Activated CD4-positive, alpha-beta T cell treated with anti-CD3 and anti-CD28 coated beads for 24 hours (primary cell): ENCODE measurements around the gene GON4L.
"Not testable (repeated sequence)": the region's sequence is repeated elsewhere in the genome, so short reads cannot be mapped to it uniquely, and the experiment has no call there.

Source experiments
- DNase-seq, 2 donors: peaks; one replicate each; pipeline ENCODE4 v3.0.0-alpha.2; 2020; ENCODE audit warnings: low read depth in 2 of 2

GON4L gene

GRCh38 chr1:155871390-155871789 lies 14.4 kb upstream of the GON4L start:
- DNase-seq: no peak

- DNase-seq: no peak
Measured at GRCh38 chr1:155867766-155868165, 10.8 kb upstream of the GON4L start.

DNA sequence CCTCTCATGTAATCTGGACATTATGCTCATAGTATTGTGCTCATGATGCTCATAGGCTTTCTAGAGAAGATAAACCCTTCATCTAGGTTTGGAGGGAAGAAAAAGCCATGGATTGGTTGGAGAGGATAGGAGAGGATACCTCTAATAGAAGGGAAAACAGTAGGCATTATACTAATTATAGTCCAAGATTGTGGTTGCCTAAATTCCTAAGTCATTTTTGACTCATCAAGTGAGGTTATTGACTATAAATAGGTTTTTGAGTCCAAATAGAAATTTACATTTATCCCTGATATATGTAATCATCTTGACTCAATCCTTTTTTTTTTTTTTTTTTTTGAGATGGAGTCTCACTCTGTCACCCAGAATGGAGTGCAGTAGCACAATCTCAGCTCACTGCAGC lies 7.4 kb upstream of the GON4L start:
- no peak for DNase-seq

DNA sequence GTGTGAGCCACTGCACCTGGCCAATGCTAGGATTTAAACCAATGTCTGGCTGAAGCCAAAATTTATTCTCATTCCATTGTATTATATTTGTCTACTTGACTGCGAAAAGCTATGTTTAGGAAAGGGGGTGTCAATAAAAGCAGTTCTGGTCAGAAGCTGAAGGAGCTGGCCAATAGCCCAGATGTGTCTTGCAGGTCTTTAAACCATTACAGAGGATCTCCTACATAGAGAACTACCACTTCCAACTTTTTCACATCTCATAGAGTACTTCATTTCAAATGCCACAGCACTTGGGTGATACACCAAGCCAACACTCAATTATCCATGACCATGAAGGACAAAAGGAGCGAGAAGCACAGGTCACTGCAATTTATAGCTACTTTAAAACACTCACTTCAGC lies 4.9 kb upstream of the GON4L start:
- DNase-seq: no peak

DNA sequence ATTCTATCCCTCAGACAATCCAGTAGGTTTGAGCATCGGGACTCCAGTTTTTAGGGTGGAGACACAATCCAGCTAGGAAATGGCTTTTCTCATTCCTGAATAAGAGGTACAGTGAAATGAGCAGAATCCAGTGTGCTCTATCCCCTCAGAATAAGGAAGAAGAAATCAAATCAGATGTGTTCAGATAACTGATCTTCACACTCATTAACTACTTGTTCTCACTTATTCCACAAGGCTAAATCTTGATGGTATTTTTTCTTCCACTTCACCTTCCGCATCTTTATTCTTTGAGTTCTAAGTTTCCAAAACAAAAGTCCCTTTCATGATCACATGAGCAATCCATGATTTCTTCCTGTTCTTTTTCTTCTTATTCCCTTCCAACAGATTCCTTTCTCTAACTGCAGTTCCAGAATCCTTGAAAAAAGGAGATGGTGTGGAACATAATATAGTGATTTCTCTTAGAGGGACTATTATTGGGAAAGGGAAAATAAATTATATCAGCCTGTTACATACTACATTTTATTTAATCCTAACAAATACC lies 4.0 kb upstream of the GON4L start:
- DNase-seq: no peak

DNA sequence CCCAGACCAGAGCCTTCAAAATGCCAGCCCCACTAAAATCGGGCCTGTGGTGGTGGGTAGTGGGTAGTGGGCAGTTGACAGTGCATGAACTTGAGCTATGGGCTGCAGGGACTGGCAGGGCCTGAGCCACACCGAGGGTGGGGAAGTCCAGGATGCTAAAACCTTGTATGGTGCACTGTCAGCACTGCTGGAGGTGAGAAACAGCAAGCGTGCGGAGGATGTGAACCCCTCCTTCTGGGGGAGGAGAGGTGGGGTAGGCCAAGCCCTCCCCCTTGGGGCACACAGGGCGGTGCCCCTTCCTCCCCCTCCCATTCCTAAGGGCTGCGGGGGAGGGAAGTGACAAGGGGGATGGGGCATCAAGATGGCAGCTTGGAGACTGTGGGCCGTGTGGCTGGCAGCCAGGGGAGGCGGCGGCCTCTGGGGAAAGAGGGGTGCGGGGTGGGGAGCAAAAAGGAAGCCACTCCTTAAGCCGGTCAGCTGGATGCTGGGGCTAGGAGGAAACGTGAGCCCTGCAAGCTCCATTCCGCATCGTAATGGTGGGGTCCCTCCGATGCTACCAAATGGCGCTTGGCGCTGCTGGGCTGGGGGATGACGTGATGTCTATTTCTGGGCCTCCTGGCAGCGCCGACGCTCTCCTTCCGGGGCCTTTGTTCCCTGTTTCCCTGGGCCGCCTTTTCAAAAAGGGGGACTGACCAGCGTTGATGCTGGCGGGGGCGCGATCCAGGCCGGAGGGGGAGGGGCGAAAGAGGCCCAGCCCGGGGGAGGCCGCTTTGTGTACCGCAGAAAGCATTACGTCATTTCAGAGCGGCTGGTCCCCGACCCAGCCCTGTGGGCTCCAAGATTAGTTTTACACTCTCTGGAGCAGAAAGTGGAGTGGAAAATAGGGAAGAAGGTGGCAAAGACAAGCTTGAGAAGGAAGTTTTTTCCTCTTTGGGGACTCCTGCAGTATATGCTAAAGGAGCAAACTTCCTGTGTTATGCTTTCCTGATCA lies 3.2 kb upstream of the GON4L start:
- peak in 1 of 2 donors; percentile 8 for DNase-seq

DNA sequence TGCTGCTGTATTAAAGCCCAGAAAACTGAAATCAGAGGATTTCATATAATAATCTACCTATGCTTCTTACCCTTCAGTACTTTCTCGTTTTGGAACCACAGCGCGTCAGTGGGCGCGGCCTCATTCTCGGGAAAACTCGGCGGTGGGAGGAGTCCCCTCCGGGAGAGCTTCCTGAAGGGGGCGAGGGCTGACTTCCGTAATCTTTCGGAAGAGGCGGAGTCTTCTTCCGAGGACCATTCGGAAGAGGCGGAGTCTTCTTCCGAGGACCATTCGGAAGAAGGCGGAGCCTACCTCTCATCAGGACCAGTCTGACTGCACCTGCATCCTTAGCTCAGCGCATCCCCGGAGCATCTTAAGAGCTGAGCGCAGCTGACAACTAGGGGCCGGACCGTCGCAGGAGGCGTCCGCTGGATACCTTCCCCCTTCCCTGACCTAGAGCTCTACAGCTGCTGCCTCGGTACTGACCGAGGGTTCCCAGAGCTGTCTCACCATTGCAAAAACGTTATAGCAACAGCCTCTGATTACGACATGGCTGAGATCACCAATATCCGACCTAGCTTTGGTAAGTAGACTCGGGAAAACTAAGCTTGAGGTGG lies 2.3 kb upstream of the GON4L start, which contains the start of gene SYT11:
SYT11 (plus strand) TSS at position 334 of the 596 bp plus-strand sequence; CDS start at position 529, 195 bp downstream.
- DNase-seq: peak; percentile 93 to 94

- no peak for DNase-seq
Measured at GRCh38 chr1:155858800-155859233, 1.8 kb upstream of the GON4L start.

- no peak for DNase-seq
Measured at GRCh38 chr1:155856257-155856974, 598 bp downstream of the GON4L start.

DNA sequence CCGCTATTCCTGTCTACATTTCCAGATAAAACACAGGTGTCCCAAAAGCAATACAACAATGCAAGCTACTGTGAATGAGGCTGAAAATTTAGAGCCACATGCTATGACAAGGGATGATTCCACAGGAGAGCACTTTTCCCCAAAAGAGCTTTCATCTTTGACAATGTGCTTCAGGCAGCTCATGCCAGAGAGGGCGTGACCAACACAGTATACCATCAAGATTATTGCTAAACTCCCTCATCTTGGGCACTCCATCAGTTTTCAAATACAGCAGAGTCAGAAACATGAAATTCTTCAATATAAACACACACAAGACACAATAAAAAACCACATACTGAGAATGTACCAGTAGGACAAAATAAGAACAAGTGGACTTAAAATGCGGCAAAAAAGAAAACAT lies 6.7 kb downstream of the GON4L start:
- DNase-seq: no peak

DNA sequence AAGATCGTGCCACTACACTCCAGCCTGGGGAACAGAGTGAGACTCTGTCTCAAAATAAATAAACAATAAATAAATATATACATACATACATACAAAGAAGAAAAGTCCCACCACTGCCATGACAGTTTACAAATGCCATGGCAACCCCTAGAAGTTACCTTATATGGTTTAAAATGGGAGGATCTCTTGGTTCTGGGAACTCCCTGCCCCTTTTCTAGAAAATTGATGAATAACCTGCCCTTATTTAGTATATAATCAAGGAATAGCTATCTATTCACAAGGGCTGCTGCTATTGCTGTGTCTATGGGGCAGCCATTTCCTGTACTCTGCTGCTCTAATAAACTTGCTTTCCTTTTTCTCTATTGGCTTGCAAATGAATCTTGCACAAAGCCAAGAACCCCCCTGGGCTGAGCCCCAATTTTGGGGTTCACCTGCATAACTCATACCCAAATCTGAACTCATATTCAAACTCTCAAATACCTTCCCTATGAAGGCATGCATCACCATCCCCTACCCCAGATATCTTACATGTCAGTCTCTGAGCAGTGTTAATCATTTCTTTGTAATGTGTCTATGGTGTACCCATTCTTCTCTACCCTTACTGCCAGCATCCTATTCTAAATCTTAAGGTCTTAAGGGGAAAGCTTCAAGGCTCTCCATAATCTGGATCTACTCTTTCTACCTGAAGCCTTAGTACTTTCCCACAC lies 9.0 kb downstream of the GON4L start:
- DNase-seq: no peak

DNA sequence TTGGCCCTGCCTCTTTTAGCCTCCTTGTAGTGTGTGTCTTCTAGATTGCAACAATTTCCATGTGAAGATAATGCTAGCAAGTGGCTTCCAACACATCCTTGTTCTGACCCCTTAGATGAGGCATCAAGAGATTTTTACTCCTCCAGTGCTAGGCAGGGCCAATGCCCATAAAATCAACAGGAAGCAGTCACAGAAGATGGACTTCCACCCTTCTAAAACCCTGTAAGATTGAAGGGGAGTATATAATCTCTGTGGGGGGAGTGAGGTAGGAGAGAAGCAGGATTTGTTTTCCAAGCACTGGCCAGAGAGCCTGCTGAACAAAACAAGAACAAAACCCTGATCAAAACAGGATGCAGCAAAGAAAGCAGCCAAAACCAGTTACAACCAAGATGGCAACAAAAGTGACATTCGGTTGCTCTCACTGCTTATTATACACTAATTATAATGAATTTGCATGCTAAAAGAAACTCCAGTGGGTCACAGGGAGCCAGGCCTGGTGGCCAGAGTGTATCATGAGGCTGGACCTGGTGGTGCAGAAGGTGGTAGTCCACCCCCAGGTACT lies 12.1 kb downstream of the GON4L start:
- no peak for DNase-seq

- DNase-seq: no peak
Measured at GRCh38 chr1:155840386-155840785, 16.6 kb downstream of the GON4L start.

GRCh38 chr1:155835548-155835947 lies 21.5 kb downstream of the GON4L start:
- no peak for DNase-seq

GRCh38 chr1:155834927-155835399 lies 22.1 kb downstream of the GON4L start:
- DNase-seq: not testable (repeated sequence)

- no peak for DNase-seq
Measured at GRCh38 chr1:155834296-155834926, 22.6 kb downstream of the GON4L start.

GRCh38 chr1:155833665-155834295 lies 23.2 kb downstream of the GON4L start:
- no peak for DNase-seq

GRCh38 chr1:155831279-155831976 lies 25.6 kb downstream of the GON4L start:
- no peak for DNase-seq

- DNase-seq: no peak
Measured at GRCh38 chr1:155827450-155827849, 29.6 kb downstream of the GON4L start.
